Fibroblast of lung (primary cell): ENCODE measurements around the gene AEBP2.

Experiments used
- EZH2 ChIP-seq: IDR thresholded peaks from 2 replicates; pipeline ENCODE4 v1.5.1; 2012; ENCODE audit warnings: low read length, control low read depth, mild to moderate bottlenecking; ENCODE audit errors: missing control alignments
- TF ChIP-seq, protein P1 (sequence below), 2 donors: IDR thresholded peaks in 1 of 2; conservative IDR thresholded peaks in 1 of 2; 1 replicate in 1 of 2; 2 replicates in 1 of 2; pipeline ENCODE4 v1.5.1; 2011 to 2012; ENCODE audit warnings: low read length in 2 of 2, control low read depth in 1 of 2, inconsistent platforms in 1 of 2, low read depth in 1 of 2, mild to moderate bottlenecking in 1 of 2

DNA sequence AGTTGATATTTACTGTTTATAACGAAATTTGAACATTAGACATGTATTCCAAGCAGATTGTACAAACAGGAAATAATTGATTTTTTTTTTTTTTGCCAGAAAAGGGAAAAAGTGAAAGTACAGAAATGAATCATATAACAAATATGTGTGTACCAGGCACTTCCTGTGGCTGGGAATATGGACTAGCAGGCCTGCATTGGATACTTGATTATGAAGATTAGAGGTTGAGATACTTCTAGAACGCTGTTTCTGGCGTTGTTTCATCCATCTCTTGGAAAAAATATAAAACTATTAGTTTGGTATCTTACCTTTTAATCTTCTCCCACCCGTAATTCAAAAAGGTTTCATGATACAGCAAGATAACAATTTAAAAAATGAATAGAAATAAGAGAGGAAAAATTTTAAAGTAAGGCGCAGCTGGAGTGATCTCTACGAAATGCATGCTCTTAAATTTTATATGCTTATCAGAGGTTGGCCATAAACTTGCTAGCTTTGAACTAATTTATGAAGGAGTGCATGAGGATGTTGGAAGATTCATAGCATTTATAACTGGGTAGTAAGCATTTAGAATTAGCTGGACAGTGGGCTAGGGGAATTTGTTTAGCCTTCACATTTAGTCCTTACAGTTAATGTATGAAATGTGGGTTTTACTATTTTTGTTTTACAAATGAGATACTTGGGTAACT lies 90.8 kb downstream of the AEBP2 start:
- TF ChIP-seq, protein P1, sequence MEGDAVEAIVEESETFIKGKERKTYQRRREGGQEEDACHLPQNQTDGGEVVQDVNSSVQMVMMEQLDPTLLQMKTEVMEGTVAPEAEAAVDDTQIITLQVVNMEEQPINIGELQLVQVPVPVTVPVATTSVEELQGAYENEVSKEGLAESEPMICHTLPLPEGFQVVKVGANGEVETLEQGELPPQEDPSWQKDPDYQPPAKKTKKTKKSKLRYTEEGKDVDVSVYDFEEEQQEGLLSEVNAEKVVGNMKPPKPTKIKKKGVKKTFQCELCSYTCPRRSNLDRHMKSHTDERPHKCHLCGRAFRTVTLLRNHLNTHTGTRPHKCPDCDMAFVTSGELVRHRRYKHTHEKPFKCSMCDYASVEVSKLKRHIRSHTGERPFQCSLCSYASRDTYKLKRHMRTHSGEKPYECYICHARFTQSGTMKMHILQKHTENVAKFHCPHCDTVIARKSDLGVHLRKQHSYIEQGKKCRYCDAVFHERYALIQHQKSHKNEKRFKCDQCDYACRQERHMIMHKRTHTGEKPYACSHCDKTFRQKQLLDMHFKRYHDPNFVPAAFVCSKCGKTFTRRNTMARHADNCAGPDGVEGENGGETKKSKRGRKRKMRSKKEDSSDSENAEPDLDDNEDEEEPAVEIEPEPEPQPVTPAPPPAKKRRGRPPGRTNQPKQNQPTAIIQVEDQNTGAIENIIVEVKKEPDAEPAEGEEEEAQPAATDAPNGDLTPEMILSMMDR (conservative IDR thresholded peaks at IDR 0.05 in 1 of 2, IDR thresholded peaks at IDR 0.05 in 1 of 2; ENCODE audit: low read depth in 1 of 2, low read length in 2 of 2): no peak
- TF ChIP-seq EZH2: no peak
